ENCODE data around the gene TMEM269. TPM values are rescaled to one million over a fixed set of nuclear protein-coding genes. Genes with fewer than 3 reads are reported as not detected.

The TMEM269 gene
- polyA plus RNA-seq, 1 donor (not counting 4 experiments of a cell fraction or from before 2014, with no cell fraction given): 0.12 TPM

DNA sequence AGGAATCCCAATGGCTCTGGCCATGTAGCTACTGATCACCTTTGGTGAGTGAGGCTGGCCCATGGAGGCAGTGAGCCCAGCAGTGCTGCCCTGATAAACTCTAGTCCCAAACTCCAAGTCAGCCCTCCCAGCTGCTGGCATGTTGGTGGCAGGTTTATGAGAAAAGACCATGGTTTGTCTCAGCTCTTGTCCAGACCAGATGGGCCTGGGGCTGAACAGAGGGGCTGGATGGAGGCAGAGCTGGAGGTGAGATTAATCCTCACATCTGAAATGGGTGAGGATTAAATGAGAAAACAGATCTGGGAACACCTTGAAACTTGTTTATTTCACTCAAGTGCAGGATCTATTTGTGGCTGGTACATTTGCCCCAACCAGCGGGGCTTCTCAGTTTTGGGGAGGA lies 3.2 kb downstream of the TMEM269 start:
- no peak for FAIRE-seq
- TF ChIP-seq CTCF (optimal IDR thresholded peaks at IDR 0.05 in 1 of 3, IDR thresholded peaks at IDR 0.05 in 1 of 3, conservative IDR thresholded peaks at IDR 0.05 in 1 of 3; ENCODE audit: extremely low read depth in 1 of 3, insufficient read depth in 2 of 3, low read length in 3 of 3): no peak
- no peak for TF ChIP-seq EZH2 (IDR thresholded peaks at IDR 0.05; ENCODE audit: low read length)
- Histone ChIP-seq H3K4me1 (ENCODE audit: control insufficient read depth, extremely low read depth, insufficient read depth, low read length) (peaks cover 4% of the 10 kb centered on the region), H3K27me3 (ENCODE audit: control insufficient read depth, extremely low read depth, insufficient read depth, low read length) (peaks cover 11% of the 10 kb centered on the region), H4K20me1 (ENCODE audit: control insufficient read depth, extremely low read depth, insufficient read depth, low read length) (no peaks in the 10 kb centered on the region), H3K9me3 (ENCODE audit: control insufficient read depth, low read depth, low read length) (no peaks in the 10 kb centered on the region), H3K27ac (ENCODE audit: control insufficient read depth, insufficient read depth, low read length) (no peak overlapping the region), H3K36me3 (ENCODE audit: control insufficient read depth in 2 of 2, extremely low read depth in 1 of 2, insufficient read depth in 2 of 2, low read length in 2 of 2) (no peaks in the 10 kb centered on the region), H3K4me2 (ENCODE audit: control insufficient read depth, extremely low read depth, insufficient read depth, low read depth, low read length) (no peak overlapping the region), H2AFZ (ENCODE audit: control insufficient read depth, low read length) (no peak overlapping the region), H3K4me3 (ENCODE audit: control insufficient read depth in 2 of 3, extremely low read depth in 1 of 3, insufficient read depth in 2 of 3, low read depth in 1 of 3, low read length in 3 of 3) (no peak overlapping the region), H3K79me2 (ENCODE audit: control insufficient read depth, insufficient read depth, low read length) (no peaks in the 10 kb centered on the region), H3K9me1 (ENCODE audit: control insufficient read depth, extremely low read depth, insufficient read depth, low read length) (no peaks in the 10 kb centered on the region), H3K9ac (ENCODE audit: control insufficient read depth, extremely low read depth, insufficient read depth, low read length) (no peak overlapping the region)
- dilution Hi-C loops (cut with MboI; ENCODE audit: extremely low pct_ligation_motif_present, low sequenced_read_pairs): no loop called here
- DNase-seq (ENCODE audit: low read depth, low spot score): no peak

DNA sequence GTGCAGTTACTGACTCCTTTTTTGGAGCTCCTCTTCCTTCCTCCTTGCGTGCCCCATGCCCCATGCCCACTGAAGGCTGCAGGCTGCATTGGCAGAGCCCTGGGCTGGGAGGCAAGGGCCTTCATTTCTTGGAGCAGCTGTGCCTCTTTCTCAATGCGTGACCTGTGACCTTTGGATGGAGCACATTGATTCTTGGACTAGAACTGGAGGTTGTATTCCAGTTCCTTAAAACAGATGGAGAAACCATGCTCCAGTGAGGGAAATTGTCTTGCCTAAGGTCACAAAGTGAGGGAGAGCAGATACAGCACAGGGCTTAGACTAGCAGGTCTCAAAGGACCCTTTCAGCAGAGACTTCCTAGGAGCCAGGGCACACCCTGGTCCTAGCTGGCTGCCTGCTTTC lies 9.0 kb downstream of the TMEM269 start:
- Histone ChIP-seq H3K9ac (ENCODE audit: control insufficient read depth, extremely low read depth, insufficient read depth, low read length) (no peak overlapping the region), H3K4me2 (ENCODE audit: control insufficient read depth, extremely low read depth, insufficient read depth, low read depth, low read length) (no peak overlapping the region), H3K4me1 (ENCODE audit: control insufficient read depth, extremely low read depth, insufficient read depth, low read length) (no peaks in the 10 kb centered on the region), H3K27ac (ENCODE audit: control insufficient read depth, insufficient read depth, low read length) (no peak overlapping the region), H3K27me3 (ENCODE audit: control insufficient read depth, extremely low read depth, insufficient read depth, low read length) (no peaks in the 10 kb centered on the region), H4K20me1 (ENCODE audit: control insufficient read depth, extremely low read depth, insufficient read depth, low read length) (no peaks in the 10 kb centered on the region), H2AFZ (ENCODE audit: control insufficient read depth, low read length) (no peak overlapping the region), H3K9me3 (ENCODE audit: control insufficient read depth, low read depth, low read length) (no peaks in the 10 kb centered on the region), H3K4me3 (ENCODE audit: control insufficient read depth in 2 of 3, extremely low read depth in 1 of 3, insufficient read depth in 2 of 3, low read depth in 1 of 3, low read length in 3 of 3) (no peak overlapping the region), H3K9me1 (ENCODE audit: control insufficient read depth, extremely low read depth, insufficient read depth, low read length) (no peaks in the 10 kb centered on the region), H3K79me2 (ENCODE audit: control insufficient read depth, insufficient read depth, low read length) (no peaks in the 10 kb centered on the region), H3K36me3 (ENCODE audit: control insufficient read depth in 2 of 2, extremely low read depth in 1 of 2, insufficient read depth in 2 of 2, low read length in 2 of 2) (no peaks in the 10 kb centered on the region)
- FAIRE-seq (no peak), DNase-seq (ENCODE audit: low read depth, low spot score) (no peak)
- dilution Hi-C loops (cut with MboI; ENCODE audit: extremely low pct_ligation_motif_present, low sequenced_read_pairs): no loop called here
- TF ChIP-seq EZH2 (IDR thresholded peaks at IDR 0.05; ENCODE audit: low read length) (no peak), CTCF (optimal IDR thresholded peaks at IDR 0.05 in 1 of 3, IDR thresholded peaks at IDR 0.05 in 1 of 3, conservative IDR thresholded peaks at IDR 0.05 in 1 of 3; ENCODE audit: extremely low read depth in 1 of 3, insufficient read depth in 2 of 3, low read length in 3 of 3) (no peak)
